GM12878 (cell line): ENCODE measurements around the gene STXBP5.

Experiments used
- CBX5 ChIP-seq: sonication (generic); IDR thresholded peaks from 2 replicates; pipeline ENCODE4 v1.6.1; 2016; ENCODE audit warnings: low read depth, moderate library complexity, mild to moderate bottlenecking, inconsistent platforms
- CEBPB ChIP-seq, 2 experiments: fragments of 150-350 bp in 1 of 2; IDR thresholded peaks; 2 replicates each; pipeline ENCODE4 v1.6.1; 2012 to 2014; ENCODE audit warnings: low read depth in 2 of 2, low read length in 2 of 2, borderline replicate concordance in 1 of 2, inconsistent platforms in 1 of 2
- CTCF ChIP-seq, 3 experiments: IDR thresholded peaks in 2 of 3; conservative IDR thresholded peaks in 1 of 3; 2 replicates each; pipeline ENCODE4 v1.5.1; 2011; ENCODE audit warnings: low read depth in 3 of 3, low read length in 3 of 3, mild to moderate bottlenecking in 3 of 3, control low read depth in 2 of 3, moderate library complexity in 2 of 3, inconsistent platforms in 1 of 3, mixed read lengths in 1 of 3; ENCODE audit not compliant: control insufficient read depth in 2 of 3, insufficient read depth in 1 of 3; ENCODE audit errors: extremely low read depth in 1 of 3
- FOXK2 ChIP-seq: fragments of 450-650 bp; IDR thresholded peaks from 2 replicates; pipeline ENCODE4 v1.6.1; 2017; ENCODE audit warnings: mild to moderate bottlenecking, moderate library complexity
- SRF ChIP-seq, 2 experiments: IDR thresholded peaks; 2 replicates each; pipeline ENCODE4 v1.6.1; 2011; ENCODE audit warnings: low read depth in 2 of 2, low read length in 2 of 2, mild to moderate bottlenecking in 1 of 2, moderate library complexity in 1 of 2

DNA sequence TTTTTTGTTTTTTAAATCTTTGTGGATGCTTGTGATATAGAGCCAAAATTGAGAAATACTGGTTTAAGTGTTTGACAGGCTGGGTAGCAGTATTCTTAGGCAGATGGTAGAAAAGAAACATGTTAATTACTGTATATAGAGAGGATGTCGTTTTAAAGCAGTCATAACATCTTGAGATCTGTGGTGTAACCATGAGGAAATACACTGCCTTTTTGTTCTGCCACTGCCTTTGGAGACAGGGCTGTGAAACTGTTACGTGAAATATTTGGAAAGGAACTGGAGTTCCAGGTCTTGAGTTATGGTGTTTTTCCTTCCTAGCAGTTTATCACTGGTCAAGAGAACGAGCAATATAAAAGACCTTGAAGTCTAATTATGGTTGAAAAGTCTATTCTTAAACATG, 19.5 kb downstream of the STXBP5 start:
- no peak for TF ChIP-seq CEBPB (IDR thresholded peaks at IDR 0.05; ENCODE audit: borderline replicate concordance in 1 of 2, low read depth in 2 of 2, low read length in 2 of 2)
- no peak for TF ChIP-seq CBX5
- TF ChIP-seq CTCF (IDR thresholded peaks at IDR 0.05 in 2 of 3, conservative IDR thresholded peaks at IDR 0.05 in 1 of 3; ENCODE audit: control insufficient read depth in 2 of 3, extremely low read depth in 1 of 3, insufficient read depth in 1 of 3, low read depth in 3 of 3, low read length in 3 of 3) = no peak
- no peak for TF ChIP-seq FOXK2
- TF ChIP-seq SRF (IDR thresholded peaks at IDR 0.05; ENCODE audit: low read depth in 2 of 2, low read length in 2 of 2) = no peak
